Measurements from ENCODE around the gene PLEK.

GRCh38 chr2:68429311-68429826 lies 64.3 kb downstream of the PLEK start:
- TF ChIP-seq CTCF (IDR thresholded peaks at IDR 0.05; ENCODE audit: poor library complexity), result no peak
- TF ChIP-seq EZH2 (IDR thresholded peaks at IDR 0.05; ENCODE audit: borderline replicate concordance), result no peak

Measured in hepatocyte (in vitro differentiated cells).